ENCODE data around the gene HDHD3.

The HDHD3 gene

DNA sequence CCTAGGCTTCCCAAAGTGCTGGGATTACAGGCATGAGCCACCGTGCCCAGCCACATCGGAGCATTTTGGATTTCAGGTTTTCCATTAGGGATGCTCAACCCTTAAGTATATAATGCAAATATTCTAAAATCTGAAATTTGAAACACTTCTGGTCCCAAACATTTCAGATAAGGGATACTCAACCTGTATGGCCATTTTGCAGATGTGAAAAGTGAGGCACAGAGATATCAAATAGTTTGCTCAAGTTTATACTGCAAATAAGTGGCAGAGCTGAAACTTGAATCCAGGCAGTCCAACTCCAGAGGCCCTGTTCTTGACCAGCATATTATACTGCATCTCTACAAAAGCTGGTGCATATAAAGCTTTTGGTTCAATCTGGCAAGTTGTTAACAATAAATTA lies 39.1 kb downstream of the HDHD3 start:
- no peak for DNase-seq (ENCODE audit: low read depth, low spot score)

DNA sequence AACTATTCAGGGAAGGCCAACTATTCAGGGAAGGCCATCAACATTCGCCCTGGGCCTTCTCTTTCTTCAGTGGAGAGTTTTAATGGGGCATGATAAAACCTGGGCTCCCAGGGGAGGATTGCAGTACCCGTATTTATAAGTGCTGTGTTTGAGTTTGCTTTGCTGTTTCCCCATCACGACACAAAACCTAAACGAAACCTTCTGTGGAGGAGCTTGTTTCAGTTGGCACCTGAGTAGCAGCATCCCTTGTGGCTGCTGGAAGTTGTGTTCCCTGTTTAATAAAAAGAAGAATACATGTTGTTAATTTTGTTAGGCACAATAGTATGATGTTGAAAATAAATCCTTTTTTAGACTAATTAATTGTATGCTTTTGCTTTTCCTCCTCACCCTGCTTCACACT lies 45.0 kb downstream of the HDHD3 start:
- no peak for DNase-seq (ENCODE audit: low read depth, low spot score)

GRCh38 chr9:113328045-113328782 lies 48.6 kb downstream of the HDHD3 start:
- no peak for DNase-seq (ENCODE audit: low read depth, low spot score)

DNA sequence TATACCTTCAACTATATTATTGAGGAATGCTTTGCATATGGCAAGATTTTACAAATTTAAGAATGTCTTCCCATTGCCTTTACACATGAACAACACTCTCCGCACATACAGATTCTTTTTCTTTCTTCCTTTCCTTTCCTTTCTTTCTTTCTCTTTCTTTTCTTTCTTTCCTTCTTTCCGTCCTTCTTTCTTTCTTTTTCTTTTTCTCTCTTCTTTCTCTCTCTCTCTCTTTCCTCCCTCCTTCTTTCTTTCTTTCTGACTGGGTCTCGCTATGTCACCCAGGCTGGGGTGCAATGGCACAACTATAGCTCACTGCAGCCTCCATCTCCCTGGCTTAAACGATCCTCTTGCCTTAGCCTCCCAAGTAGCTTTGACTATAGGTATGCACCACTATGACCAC lies 50.6 kb downstream of the HDHD3 start:
- no peak for DNase-seq (ENCODE audit: low read depth, low spot score)
